Right atrium auricular region (tissue), 2 donors: Measurements from ENCODE around the gene OR2H1. TPM values are rescaled to one million over a fixed set of nuclear protein-coding genes. Genes with fewer than 3 reads are reported as not detected.

Source experiments
- DNase-seq: peaks from one replicate; pipeline ENCODE4 v3.0.0-alpha.2; 2019; ENCODE audit warnings: low spot score
- H3K27ac ChIP-seq, 2 donors: fragments of 200-600 bp; sonication (generic); 1 replicate in 1 of 2; 2 replicates in 1 of 2; pipeline ENCODE4 v1.5.1; 2016 to 2019
- H3K27me3 ChIP-seq, 2 donors: fragments of 200-600 bp; sonication (generic); one replicate each; pipeline versions ENCODE4 v1.5.1 to v1.6.0; 2017 to 2019
- H3K36me3 ChIP-seq: fragments of 200-600 bp; sonication (generic); one replicate; pipeline ENCODE4 v1.5.1; 2016
- H3K4me1 ChIP-seq, 2 donors: fragments of 200-600 bp; sonication (generic); one replicate each; pipeline versions ENCODE4 v1.5.1 to v1.6.0; 2017 to 2019
- H3K4me3 ChIP-seq, 2 donors: fragments of 200-600 bp; sonication (generic); 1 replicate in 1 of 2; 2 replicates in 1 of 2; pipeline ENCODE4 v1.5.1; 2017 to 2019; ENCODE audit warnings: mild to moderate bottlenecking in 1 of 2, moderate library complexity in 1 of 2
- H3K9me3 ChIP-seq, 2 donors: fragments of 200-600 bp; sonication (generic); one replicate each; pipeline ENCODE4 v1.5.1; 2019
- CTCF ChIP-seq, 2 donors: fragments of 200-600 bp; sonication (generic); IDR thresholded peaks; one replicate each; pipeline ENCODE4 v1.5.1; 2019; ENCODE audit warnings: antibody characterized with exemption in 2 of 2
- total RNA-seq, 2 donors: library from RNA; depleted of rRNA; stranded (reverse); fragments of >200 nt; gene quantifications; one replicate each; pipeline ENCODE4 v1.1.0, GENCODE V29; 2016

Gene OR2H1
- total RNA-seq, 2 donors from 2014 or later: not detected

- Histone ChIP-seq H3K4me1 (no peaks in the 10 kb centered on the region), H3K36me3 (no peaks in the 10 kb centered on the region), H3K9me3 (no peaks in the 10 kb centered on the region), H3K4me3 (no peak overlapping the region), H3K27me3 (no peaks in the 10 kb centered on the region), H3K27ac (no peak overlapping the region)
- no peak for DNase-seq
- no peak for TF ChIP-seq CTCF (IDR thresholded peaks at IDR 0.05)
Measured at GRCh38 chr6:29487131-29487530, 30.2 kb downstream of the OR2H1 start.

- Histone ChIP-seq H3K27ac (no peak within 1 kb of the TSS), H3K27me3 (no peaks in the 10 kb centered on the region), H3K9me3 (no peaks in the 10 kb centered on the region), H3K36me3 (no peaks in the 10 kb centered on the region), H3K4me1 (no peaks in the 10 kb centered on the region), H3K4me3 (no peak within 1 kb of the TSS)
- no peak for TF ChIP-seq CTCF (IDR thresholded peaks at IDR 0.05)
- DNase-seq: no peak
Measured at GRCh38 chr6:29487660-29488059, 30.7 kb downstream of the OR2H1 start, which contains the start of gene MAS1L. Gene MAS1L, minus strand, starts transcription at chr6:29487956. Its CDS starts 54 bp downstream, at chr6:29487902.

- Histone ChIP-seq H3K4me1 (no peaks in the 10 kb centered on the region), H3K36me3 (no peaks in the 10 kb centered on the region), H3K9me3 (no peaks in the 10 kb centered on the region), H3K27me3 (no peaks in the 10 kb centered on the region), H3K4me3 (no peak overlapping the region), H3K27ac (no peak overlapping the region)
- DNase-seq: no peak
- no peak for TF ChIP-seq CTCF (IDR thresholded peaks at IDR 0.05)
Measured at GRCh38 chr6:29488874-29489273, 31.9 kb downstream of the OR2H1 start.

GRCh38 chr6:29489286-29489685 is 32.3 kb downstream of the OR2H1 start:
- no peaks in the 10 kb centered on the region for H3K27me3 ChIP-seq
- no peak overlapping the region for H3K4me3 ChIP-seq
- no peak for TF ChIP-seq CTCF (IDR thresholded peaks at IDR 0.05)
- H3K4me1 ChIP-seq: no peaks in the 10 kb centered on the region
- H3K36me3 ChIP-seq: no peaks in the 10 kb centered on the region
- H3K9me3 ChIP-seq: no peaks in the 10 kb centered on the region
- no peak overlapping the region for H3K27ac ChIP-seq
- no peak for DNase-seq

- DNase-seq: no peak
- no peak for TF ChIP-seq CTCF (IDR thresholded peaks at IDR 0.05)
- H3K27ac ChIP-seq: no peak overlapping the region
Measured at GRCh38 chr6:29490055-29490454, 33.1 kb downstream of the OR2H1 start.

GRCh38 chr6:29490552-29490951 is 33.6 kb downstream of the OR2H1 start:
- Histone ChIP-seq H3K9me3 (no peaks in the 10 kb centered on the region), H3K4me1 (no peaks in the 10 kb centered on the region), H3K4me3 (no peak overlapping the region), H3K27me3 (no peaks in the 10 kb centered on the region), H3K27ac (no peak overlapping the region), H3K36me3 (no peaks in the 10 kb centered on the region)
- no peak for DNase-seq
- TF ChIP-seq CTCF (IDR thresholded peaks at IDR 0.05): no peak

More at GRCh38 chr6:29490055-29490454, 33.1 kb downstream of the OR2H1 start:
- no peaks in the 10 kb centered on the region for H3K36me3 ChIP-seq
- H3K4me1 ChIP-seq: no peaks in the 10 kb centered on the region
- no peaks in the 10 kb centered on the region for H3K27me3 ChIP-seq
- H3K4me3 ChIP-seq: no peak overlapping the region
- no peaks in the 10 kb centered on the region for H3K9me3 ChIP-seq
